IPS-15b (cell line): Measurements from ENCODE around the gene FAM174B.

Source experiments
- H3K27me3 ChIP-seq: one replicate; pipeline ENCODE4 v1.6.1; 2013; ENCODE audit warnings: low read length; ENCODE audit not compliant: control insufficient read depth, insufficient read depth
- H3K36me3 ChIP-seq: one replicate; pipeline ENCODE4 v1.6.1; 2013; ENCODE audit warnings: low read length; ENCODE audit not compliant: control insufficient read depth, insufficient read depth
- H3K4me1 ChIP-seq: one replicate; pipeline ENCODE4 v1.6.1; 2013; ENCODE audit warnings: mild to moderate bottlenecking, low read length; ENCODE audit not compliant: control insufficient read depth, insufficient read depth
- H3K4me3 ChIP-seq: one replicate; pipeline ENCODE4 v1.5.1; 2013; ENCODE audit warnings: low read depth, low read length
- H3K9ac ChIP-seq: one replicate; pipeline ENCODE4 v1.6.1; 2013; ENCODE audit warnings: low read depth, mild to moderate bottlenecking, low read length
- H3K9me3 ChIP-seq: one replicate; pipeline ENCODE4 v1.6.1; 2013; ENCODE audit warnings: mild to moderate bottlenecking, low read length; ENCODE audit not compliant: control insufficient read depth, insufficient read depth

FAM174B gene

GRCh38 chr15:92583096-92584034, 72.2 kb downstream of the FAM174B start:
- Histone ChIP-seq H3K4me1 (no peaks in the 10 kb centered on the region), H3K9me3 (no peaks in the 10 kb centered on the region), H3K9ac (no peak overlapping the region), H3K27me3 (no peaks in the 10 kb centered on the region), H3K4me3 (no peak overlapping the region), H3K36me3 (no peaks in the 10 kb centered on the region)

GRCh38 chr15:92582206-92582605, 73.4 kb downstream of the FAM174B start:
- no peak overlapping the region for H3K9ac ChIP-seq
- no peaks in the 10 kb centered on the region for H3K27me3 ChIP-seq
- H3K36me3 ChIP-seq: no peaks in the 10 kb centered on the region
- H3K9me3 ChIP-seq: no peaks in the 10 kb centered on the region
- no peaks in the 10 kb centered on the region for H3K4me1 ChIP-seq
- H3K4me3 ChIP-seq: no peak overlapping the region

GRCh38 chr15:92580933-92581445, 74.6 kb downstream of the FAM174B start:
- no peaks in the 10 kb centered on the region for H3K4me1 ChIP-seq
- H3K36me3 ChIP-seq: no peaks in the 10 kb centered on the region
- H3K9me3 ChIP-seq: no peaks in the 10 kb centered on the region
- no peak overlapping the region for H3K4me3 ChIP-seq
- H3K9ac ChIP-seq: no peak overlapping the region
- H3K27me3 ChIP-seq: no peaks in the 10 kb centered on the region

GRCh38 chr15:92580521-92580920, 75.1 kb downstream of the FAM174B start:
- Histone ChIP-seq H3K27me3 (no peaks in the 10 kb centered on the region), H3K9ac (no peak overlapping the region), H3K4me1 (no peaks in the 10 kb centered on the region), H3K36me3 (no peaks in the 10 kb centered on the region), H3K4me3 (no peak overlapping the region), H3K9me3 (no peaks in the 10 kb centered on the region)

- no peaks in the 10 kb centered on the region for H3K4me1 ChIP-seq
- H3K4me3 ChIP-seq: no peak overlapping the region
- H3K9me3 ChIP-seq: no peaks in the 10 kb centered on the region
- no peak overlapping the region for H3K9ac ChIP-seq
- no peaks in the 10 kb centered on the region for H3K27me3 ChIP-seq
- no peaks in the 10 kb centered on the region for H3K36me3 ChIP-seq
Observed at GRCh38 chr15:92579931-92580470, 75.6 kb downstream of the FAM174B start.

GRCh38 chr15:92579486-92579885, 76.1 kb downstream of the FAM174B start:
- no peak overlapping the region for H3K9ac ChIP-seq
- H3K36me3 ChIP-seq: no peaks in the 10 kb centered on the region
- H3K27me3 ChIP-seq: no peaks in the 10 kb centered on the region
- H3K4me3 ChIP-seq: no peak overlapping the region
- H3K4me1 ChIP-seq: no peaks in the 10 kb centered on the region
- no peaks in the 10 kb centered on the region for H3K9me3 ChIP-seq

- Histone ChIP-seq H3K27me3 (no peaks in the 10 kb centered on the region), H3K4me1 (no peaks in the 10 kb centered on the region), H3K36me3 (no peaks in the 10 kb centered on the region), H3K9me3 (no peaks in the 10 kb centered on the region), H3K4me3 (no peak overlapping the region), H3K9ac (no peak overlapping the region)
Observed at GRCh38 chr15:92578096-92578835, 77.3 kb downstream of the FAM174B start.

- Histone ChIP-seq H3K27me3 (no peaks in the 10 kb centered on the region), H3K4me3 (no peak overlapping the region), H3K36me3 (no peaks in the 10 kb centered on the region), H3K9ac (no peak overlapping the region), H3K9me3 (no peaks in the 10 kb centered on the region), H3K4me1 (no peaks in the 10 kb centered on the region)
Observed at GRCh38 chr15:92576597-92577200, 78.9 kb downstream of the FAM174B start.

- Histone ChIP-seq H3K36me3 (no peaks in the 10 kb centered on the region), H3K4me3 (no peak overlapping the region), H3K9me3 (no peaks in the 10 kb centered on the region), H3K4me1 (no peaks in the 10 kb centered on the region), H3K27me3 (no peaks in the 10 kb centered on the region), H3K9ac (no peak overlapping the region)
Observed at GRCh38 chr15:92574566-92574965, 81.0 kb downstream of the FAM174B start.

- H3K4me3 ChIP-seq: no peak overlapping the region
- no peak overlapping the region for H3K9ac ChIP-seq
- H3K4me1 ChIP-seq: no peaks in the 10 kb centered on the region
- no peaks in the 10 kb centered on the region for H3K36me3 ChIP-seq
- no peaks in the 10 kb centered on the region for H3K9me3 ChIP-seq
- H3K27me3 ChIP-seq: no peaks in the 10 kb centered on the region
Observed at GRCh38 chr15:92574161-92574560, 81.4 kb downstream of the FAM174B start.

- Histone ChIP-seq H3K9me3 (no peaks in the 10 kb centered on the region), H3K27me3 (no peaks in the 10 kb centered on the region), H3K4me3 (no peak overlapping the region), H3K4me1 (no peaks in the 10 kb centered on the region), H3K9ac (no peak overlapping the region), H3K36me3 (no peaks in the 10 kb centered on the region)
Observed at GRCh38 chr15:92571824-92572223, 83.8 kb downstream of the FAM174B start.
